Hepatic stellate cell (primary cell): Measurements from ENCODE around the gene PTPRG.

Experiments used
- DNase-seq: peaks from one replicate; pipeline ENCODE4 v3.0.0; 2011; ENCODE audit warnings: low spot score

Gene PTPRG

GRCh38 chr3:62149962-62150361 lies 588.6 kb downstream of the PTPRG start:
- no peak for DNase-seq

GRCh38 chr3:62151591-62151990 lies 590.2 kb downstream of the PTPRG start:
- DNase-seq, result no peak

GRCh38 chr3:62153231-62153630 lies 591.9 kb downstream of the PTPRG start:
- no peak for DNase-seq

GRCh38 chr3:62154457-62155148 lies 593.2 kb downstream of the PTPRG start:
- DNase-seq, result no peak

- no peak for DNase-seq
These were observed 597.8 kb downstream of the PTPRG start for GRCh38 chr3:62159056-62159708.

- DNase-seq, result peak; percentile 26
These were observed 598.3 kb downstream of the PTPRG start for GRCh38 chr3:62159709-62160092.

GRCh38 chr3:62161371-62161770 lies 600.0 kb downstream of the PTPRG start:
- no peak for DNase-seq

- DNase-seq, result no peak
These were observed 602.8 kb downstream of the PTPRG start for GRCh38 chr3:62164196-62164595.

GRCh38 chr3:62164746-62165145 lies 603.4 kb downstream of the PTPRG start:
- DNase-seq, result no peak

GRCh38 chr3:62167566-62168262 lies 606.3 kb downstream of the PTPRG start:
- DNase-seq, result no peak

- no peak for DNase-seq
These were observed 607.0 kb downstream of the PTPRG start for GRCh38 chr3:62168356-62168755.

GRCh38 chr3:62169906-62170660 lies 608.7 kb downstream of the PTPRG start:
- no peak for DNase-seq

GRCh38 chr3:62171789-62172188 lies 610.4 kb downstream of the PTPRG start:
- DNase-seq, result no peak

- DNase-seq, result no peak
These were observed 610.8 kb downstream of the PTPRG start for GRCh38 chr3:62172199-62172598.

- DNase-seq, result no peak
These were observed 612.7 kb downstream of the PTPRG start for GRCh38 chr3:62173939-62174515.

GRCh38 chr3:62175161-62175560 lies 613.8 kb downstream of the PTPRG start:
- DNase-seq, result no peak

- DNase-seq, result no peak
These were observed 616.7 kb downstream of the PTPRG start for GRCh38 chr3:62178032-62178431.

GRCh38 chr3:62178739-62179600 lies 617.6 kb downstream of the PTPRG start:
- no peak for DNase-seq

- DNase-seq, result no peak
These were observed 619.1 kb downstream of the PTPRG start for GRCh38 chr3:62180514-62180913.

- no peak for DNase-seq
These were observed 621.7 kb downstream of the PTPRG start for GRCh38 chr3:62183087-62183486.

GRCh38 chr3:62183969-62184368 lies 622.6 kb downstream of the PTPRG start:
- no peak for DNase-seq
